GM23338 (cell line): ENCODE results near the gene REXO5.

Experiments used
- CREB1 ChIP-seq: fragments of 250-450 bp; sonication (Bioruptor Pico); IDR thresholded peaks from 2 replicates; pipeline ENCODE4 v1.5.0; 2020; ENCODE audit warnings: low read depth, mild to moderate bottlenecking, moderate library complexity
- EZH2 ChIP-seq: fragments of 200-600 bp; sonication (generic); IDR thresholded peaks from one replicate; pipeline ENCODE4 v1.8.0; 2017; ENCODE audit warnings: antibody characterized with exemption, mild to moderate bottlenecking, low read depth; ENCODE audit not compliant: unreplicated experiment
- EZH2phosphoT487 ChIP-seq: fragments of 200-600 bp; sonication (generic); IDR thresholded peaks from one replicate; pipeline ENCODE4 v1.8.1; 2018; ENCODE audit warnings: antibody characterized with exemption; ENCODE audit not compliant: unreplicated experiment
- JUNB ChIP-seq: IDR thresholded peaks from one replicate; pipeline ENCODE4 v1.6.1; 2016; ENCODE audit warnings: antibody characterized with exemption; ENCODE audit not compliant: unreplicated experiment
- NANOG ChIP-seq: IDR thresholded peaks from 2 replicates; pipeline ENCODE4 v1.6.1; 2016; ENCODE audit warnings: antibody characterized with exemption, borderline replicate concordance
- POLR2AphosphoS5 ChIP-seq: IDR thresholded peaks from 2 replicates; pipeline ENCODE4 v1.6.1; 2016; ENCODE audit warnings: antibody characterized with exemption, low read depth
- STAT1 ChIP-seq: IDR thresholded peaks from one replicate; pipeline ENCODE4 v1.6.1; 2016; ENCODE audit warnings: antibody characterized with exemption; ENCODE audit not compliant: unreplicated experiment
- TF ChIP-seq, protein P1 (sequence below), 2 experiments: fragments of 200-600 bp in 1 of 2; sonication (generic) in 1 of 2; conservative IDR thresholded peaks; 2 replicates each; pipeline versions ENCODE4 v1.5.1 to v1.6.1; 2016 to 2017; ENCODE audit warnings: antibody characterized with exemption in 2 of 2, low read depth in 2 of 2, mild to moderate bottlenecking in 2 of 2, moderate library complexity in 1 of 2
- TF ChIP-seq, protein P2 (sequence below): IDR thresholded peaks from one replicate; pipeline ENCODE4 v1.6.1; 2018; ENCODE audit warnings: antibody characterized with exemption; ENCODE audit not compliant: unreplicated experiment
- TF ChIP-seq, protein P3 (sequence below): fragments of 250-450 bp; sonication (Bioruptor Pico); IDR thresholded peaks from 2 replicates; pipeline ENCODE4 v1.5.0; 2020; ENCODE audit warnings: mild to moderate bottlenecking, moderate library complexity

DNA sequence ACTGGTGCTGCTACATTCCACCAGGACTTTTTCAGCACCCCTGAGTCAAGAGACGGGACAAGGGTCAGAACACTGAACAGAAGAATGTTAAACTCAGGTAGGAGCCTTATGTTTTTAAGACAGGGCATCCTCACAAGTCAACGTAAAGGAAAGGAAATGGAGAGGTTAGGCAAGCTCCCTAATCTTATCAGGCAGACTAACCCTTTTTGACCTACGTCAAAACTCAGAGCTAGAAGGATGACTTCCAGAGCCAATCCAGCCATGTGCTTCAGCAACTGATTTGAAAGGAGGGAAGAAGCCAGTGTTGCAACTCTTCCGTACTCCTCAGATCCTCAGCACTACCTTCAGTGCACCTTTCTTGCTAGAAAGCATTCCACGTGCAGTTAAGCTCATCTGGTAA, 46.8 kb downstream of the REXO5 start:
- TF ChIP-seq, protein P1, sequence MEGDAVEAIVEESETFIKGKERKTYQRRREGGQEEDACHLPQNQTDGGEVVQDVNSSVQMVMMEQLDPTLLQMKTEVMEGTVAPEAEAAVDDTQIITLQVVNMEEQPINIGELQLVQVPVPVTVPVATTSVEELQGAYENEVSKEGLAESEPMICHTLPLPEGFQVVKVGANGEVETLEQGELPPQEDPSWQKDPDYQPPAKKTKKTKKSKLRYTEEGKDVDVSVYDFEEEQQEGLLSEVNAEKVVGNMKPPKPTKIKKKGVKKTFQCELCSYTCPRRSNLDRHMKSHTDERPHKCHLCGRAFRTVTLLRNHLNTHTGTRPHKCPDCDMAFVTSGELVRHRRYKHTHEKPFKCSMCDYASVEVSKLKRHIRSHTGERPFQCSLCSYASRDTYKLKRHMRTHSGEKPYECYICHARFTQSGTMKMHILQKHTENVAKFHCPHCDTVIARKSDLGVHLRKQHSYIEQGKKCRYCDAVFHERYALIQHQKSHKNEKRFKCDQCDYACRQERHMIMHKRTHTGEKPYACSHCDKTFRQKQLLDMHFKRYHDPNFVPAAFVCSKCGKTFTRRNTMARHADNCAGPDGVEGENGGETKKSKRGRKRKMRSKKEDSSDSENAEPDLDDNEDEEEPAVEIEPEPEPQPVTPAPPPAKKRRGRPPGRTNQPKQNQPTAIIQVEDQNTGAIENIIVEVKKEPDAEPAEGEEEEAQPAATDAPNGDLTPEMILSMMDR (conservative IDR thresholded peaks at IDR 0.05; ENCODE audit: low read depth in 2 of 2): no peak
- TF ChIP-seq POLR2AphosphoS5: no peak
- TF ChIP-seq, protein P2, sequence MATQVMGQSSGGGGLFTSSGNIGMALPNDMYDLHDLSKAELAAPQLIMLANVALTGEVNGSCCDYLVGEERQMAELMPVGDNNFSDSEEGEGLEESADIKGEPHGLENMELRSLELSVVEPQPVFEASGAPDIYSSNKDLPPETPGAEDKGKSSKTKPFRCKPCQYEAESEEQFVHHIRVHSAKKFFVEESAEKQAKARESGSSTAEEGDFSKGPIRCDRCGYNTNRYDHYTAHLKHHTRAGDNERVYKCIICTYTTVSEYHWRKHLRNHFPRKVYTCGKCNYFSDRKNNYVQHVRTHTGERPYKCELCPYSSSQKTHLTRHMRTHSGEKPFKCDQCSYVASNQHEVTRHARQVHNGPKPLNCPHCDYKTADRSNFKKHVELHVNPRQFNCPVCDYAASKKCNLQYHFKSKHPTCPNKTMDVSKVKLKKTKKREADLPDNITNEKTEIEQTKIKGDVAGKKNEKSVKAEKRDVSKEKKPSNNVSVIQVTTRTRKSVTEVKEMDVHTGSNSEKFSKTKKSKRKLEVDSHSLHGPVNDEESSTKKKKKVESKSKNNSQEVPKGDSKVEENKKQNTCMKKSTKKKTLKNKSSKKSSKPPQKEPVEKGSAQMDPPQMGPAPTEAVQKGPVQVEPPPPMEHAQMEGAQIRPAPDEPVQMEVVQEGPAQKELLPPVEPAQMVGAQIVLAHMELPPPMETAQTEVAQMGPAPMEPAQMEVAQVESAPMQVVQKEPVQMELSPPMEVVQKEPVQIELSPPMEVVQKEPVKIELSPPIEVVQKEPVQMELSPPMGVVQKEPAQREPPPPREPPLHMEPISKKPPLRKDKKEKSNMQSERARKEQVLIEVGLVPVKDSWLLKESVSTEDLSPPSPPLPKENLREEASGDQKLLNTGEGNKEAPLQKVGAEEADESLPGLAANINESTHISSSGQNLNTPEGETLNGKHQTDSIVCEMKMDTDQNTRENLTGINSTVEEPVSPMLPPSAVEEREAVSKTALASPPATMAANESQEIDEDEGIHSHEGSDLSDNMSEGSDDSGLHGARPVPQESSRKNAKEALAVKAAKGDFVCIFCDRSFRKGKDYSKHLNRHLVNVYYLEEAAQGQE: no peak
- TF ChIP-seq EZH2: no peak
- TF ChIP-seq EZH2phosphoT487: no peak
- no peak for TF ChIP-seq STAT1
- TF ChIP-seq JUNB: no peak
- no peak for TF ChIP-seq NANOG
- TF ChIP-seq CREB1 (CRISPR knock-in tag): no peak
- TF ChIP-seq, protein P3, sequence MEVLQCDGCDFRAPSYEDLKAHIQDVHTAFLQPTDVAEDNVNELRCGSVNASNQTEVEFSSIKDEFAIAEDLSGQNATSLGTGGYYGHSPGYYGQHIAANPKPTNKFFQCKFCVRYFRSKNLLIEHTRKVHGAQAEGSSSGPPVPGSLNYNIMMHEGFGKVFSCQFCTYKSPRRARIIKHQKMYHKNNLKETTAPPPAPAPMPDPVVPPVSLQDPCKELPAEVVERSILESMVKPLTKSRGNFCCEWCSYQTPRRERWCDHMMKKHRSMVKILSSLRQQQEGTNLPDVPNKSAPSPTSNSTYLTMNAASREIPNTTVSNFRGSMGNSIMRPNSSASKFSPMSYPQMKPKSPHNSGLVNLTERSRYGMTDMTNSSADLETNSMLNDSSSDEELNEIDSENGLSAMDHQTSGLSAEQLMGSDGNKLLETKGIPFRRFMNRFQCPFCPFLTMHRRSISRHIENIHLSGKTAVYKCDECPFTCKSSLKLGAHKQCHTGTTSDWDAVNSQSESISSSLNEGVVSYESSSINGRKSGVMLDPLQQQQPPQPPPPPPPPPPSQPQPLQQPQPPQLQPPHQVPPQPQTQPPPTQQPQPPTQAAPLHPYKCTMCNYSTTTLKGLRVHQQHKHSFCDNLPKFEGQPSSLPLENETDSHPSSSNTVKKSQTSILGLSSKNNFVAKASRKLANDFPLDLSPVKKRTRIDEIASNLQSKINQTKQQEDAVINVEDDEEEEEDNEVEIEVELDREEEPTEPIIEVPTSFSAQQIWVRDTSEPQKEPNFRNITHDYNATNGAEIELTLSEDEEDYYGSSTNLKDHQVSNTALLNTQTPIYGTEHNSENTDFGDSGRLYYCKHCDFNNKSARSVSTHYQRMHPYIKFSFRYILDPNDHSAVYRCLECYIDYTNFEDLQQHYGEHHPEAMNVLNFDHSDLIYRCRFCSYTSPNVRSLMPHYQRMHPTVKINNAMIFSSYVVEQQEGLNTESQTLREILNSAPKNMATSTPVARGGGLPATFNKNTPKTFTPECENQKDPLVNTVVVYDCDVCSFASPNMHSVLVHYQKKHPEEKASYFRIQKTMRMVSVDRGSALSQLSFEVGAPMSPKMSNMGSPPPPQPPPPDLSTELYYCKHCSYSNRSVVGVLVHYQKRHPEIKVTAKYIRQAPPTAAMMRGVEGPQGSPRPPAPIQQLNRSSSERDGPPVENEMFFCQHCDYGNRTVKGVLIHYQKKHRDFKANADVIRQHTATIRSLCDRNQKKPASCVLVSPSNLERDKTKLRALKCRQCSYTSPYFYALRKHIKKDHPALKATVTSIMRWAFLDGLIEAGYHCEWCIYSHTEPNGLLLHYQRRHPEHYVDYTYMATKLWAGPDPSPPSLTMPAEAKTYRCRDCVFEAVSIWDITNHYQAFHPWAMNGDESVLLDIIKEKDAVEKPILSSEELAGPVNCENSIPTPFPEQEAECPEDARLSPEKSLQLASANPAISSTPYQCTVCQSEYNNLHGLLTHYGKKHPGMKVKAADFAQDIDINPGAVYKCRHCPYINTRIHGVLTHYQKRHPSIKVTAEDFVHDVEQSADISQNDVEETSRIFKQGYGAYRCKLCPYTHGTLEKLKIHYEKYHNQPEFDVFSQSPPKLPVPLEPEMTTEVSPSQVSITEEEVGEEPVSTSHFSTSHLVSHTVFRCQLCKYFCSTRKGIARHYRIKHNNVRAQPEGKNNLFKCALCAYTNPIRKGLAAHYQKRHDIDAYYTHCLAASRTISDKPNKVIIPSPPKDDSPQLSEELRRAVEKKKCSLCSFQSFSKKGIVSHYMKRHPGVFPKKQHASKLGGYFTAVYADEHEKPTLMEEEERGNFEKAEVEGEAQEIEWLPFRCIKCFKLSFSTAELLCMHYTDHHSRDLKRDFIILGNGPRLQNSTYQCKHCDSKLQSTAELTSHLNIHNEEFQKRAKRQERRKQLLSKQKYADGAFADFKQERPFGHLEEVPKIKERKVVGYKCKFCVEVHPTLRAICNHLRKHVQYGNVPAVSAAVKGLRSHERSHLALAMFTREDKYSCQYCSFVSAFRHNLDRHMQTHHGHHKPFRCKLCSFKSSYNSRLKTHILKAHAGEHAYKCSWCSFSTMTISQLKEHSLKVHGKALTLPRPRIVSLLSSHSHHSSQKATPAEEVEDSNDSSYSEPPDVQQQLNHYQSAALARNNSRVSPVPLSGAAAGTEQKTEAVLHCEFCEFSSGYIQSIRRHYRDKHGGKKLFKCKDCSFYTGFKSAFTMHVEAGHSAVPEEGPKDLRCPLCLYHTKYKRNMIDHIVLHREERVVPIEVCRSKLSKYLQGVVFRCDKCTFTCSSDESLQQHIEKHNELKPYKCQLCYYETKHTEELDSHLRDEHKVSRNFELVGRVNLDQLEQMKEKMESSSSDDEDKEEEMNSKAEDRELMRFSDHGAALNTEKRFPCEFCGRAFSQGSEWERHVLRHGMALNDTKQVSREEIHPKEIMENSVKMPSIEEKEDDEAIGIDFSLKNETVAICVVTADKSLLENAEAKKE (CRISPR knock-in tag): no peak
